ENCODE measurements around the gene SNED1.

SNED1 gene

DNA sequence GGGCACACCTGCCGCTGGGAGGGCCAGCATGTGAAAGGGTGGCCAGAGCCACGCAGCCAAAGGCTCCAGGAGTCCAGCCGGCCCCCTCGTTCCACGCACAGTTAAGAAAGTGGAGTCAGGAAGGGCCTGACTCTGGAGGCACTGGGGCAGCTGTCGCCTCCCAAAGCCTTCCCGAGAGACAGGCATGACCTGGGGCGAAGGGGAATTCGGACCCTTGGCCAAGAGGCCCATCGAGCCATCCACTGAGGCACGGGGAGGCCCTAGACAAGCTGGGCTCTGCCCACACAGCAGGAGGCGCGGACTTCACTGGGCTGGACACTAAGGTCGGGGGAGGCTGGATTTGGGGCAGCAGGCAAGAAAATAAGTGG lies 38.5 kb upstream of the SNED1 start:
- in situ Hi-C loops (cut with MboI; ENCODE audit: low sequenced_read_pairs) = no loop called here

DNA sequence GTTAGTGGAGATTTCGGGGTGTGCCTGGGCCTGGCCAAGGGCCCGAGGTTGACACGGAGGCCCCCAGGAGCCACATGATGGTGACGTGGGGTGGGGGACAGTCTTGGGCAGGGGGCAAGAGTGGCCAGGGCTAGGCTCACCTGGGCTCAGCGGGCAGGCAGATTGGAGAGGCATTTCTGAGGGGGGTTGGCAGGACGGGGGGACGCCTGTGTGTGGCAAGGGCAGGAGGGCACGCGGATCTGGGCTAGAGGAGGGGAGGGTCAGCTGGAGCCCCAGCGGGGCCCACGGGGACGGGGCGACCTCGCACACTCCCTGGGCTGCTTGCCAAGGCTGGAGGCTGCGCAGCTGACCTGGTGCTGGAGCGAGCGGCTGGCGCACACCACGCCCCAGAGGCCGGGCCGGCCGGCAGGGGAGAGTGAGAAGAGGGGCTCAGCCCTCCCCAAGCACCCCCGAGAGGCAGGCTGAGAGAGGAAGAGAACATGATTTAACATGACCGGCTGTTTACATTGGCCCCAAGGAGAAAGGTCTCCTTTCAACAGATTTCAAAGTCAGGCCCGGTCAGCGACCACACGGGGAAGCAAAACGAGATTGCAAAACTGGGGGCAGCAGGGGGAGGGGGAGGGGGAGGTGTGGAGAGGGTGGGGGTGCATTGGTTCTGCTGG lies 38.0 kb upstream of the SNED1 start:
- in situ Hi-C loops (cut with MboI; ENCODE audit: low sequenced_read_pairs) = no loop called here

DNA sequence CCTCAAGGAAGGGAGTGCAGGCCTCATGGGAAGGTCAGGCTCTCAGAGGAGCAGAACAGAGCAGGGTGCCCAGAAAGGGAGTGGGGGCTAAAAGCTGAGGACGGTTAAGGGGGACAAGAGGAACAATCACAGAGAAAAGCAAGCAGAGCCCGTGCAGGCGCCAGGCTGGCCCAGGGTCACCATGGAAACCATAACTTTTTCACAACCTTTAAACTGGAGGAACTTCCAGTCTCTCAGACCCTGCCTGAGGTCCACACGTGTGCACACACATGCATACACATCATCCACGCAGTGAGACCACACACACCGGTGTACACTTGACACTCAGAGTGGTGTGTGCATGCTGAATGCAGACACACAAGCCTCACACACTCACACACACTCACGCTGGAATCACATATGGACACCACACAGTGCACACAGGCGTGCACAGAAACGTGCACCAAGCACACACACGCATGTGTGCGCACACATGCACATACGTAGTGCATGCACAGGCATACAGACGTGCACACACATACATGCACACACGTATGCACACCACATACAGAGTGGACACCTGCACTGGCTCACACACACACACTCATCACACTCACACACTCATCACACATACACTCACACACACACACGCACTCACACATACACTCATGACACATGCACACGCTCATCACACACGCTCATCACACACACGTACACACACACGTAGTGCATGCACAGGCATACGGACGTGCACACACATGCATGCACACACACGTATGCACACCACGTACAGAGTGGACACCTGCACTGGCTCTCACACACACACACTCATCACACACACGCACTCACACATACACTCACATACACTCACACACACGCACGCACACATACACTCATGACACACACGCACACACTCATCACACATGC lies 37.2 kb upstream of the SNED1 start:
- in situ Hi-C loops (cut with MboI; ENCODE audit: low sequenced_read_pairs) = no loop called here

DNA sequence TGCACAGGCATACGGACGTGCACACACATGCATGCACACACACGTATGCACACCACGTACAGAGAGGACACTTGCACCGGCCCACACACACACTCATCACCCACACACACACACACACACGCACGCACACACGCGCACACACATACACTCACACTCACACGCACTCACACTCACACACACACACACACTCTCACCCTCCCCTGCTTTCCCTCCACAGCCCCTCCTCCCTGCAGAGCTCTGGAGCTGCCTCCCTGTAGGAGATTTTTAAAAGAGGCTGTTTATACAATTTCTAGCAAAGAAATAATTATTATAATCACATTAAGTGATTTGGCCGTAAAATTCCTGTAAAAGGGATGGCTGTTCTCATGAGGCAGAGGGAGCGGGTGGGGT lies 36.5 kb upstream of the SNED1 start:
- in situ Hi-C loops (cut with MboI; ENCODE audit: low sequenced_read_pairs) = no loop called here

DNA sequence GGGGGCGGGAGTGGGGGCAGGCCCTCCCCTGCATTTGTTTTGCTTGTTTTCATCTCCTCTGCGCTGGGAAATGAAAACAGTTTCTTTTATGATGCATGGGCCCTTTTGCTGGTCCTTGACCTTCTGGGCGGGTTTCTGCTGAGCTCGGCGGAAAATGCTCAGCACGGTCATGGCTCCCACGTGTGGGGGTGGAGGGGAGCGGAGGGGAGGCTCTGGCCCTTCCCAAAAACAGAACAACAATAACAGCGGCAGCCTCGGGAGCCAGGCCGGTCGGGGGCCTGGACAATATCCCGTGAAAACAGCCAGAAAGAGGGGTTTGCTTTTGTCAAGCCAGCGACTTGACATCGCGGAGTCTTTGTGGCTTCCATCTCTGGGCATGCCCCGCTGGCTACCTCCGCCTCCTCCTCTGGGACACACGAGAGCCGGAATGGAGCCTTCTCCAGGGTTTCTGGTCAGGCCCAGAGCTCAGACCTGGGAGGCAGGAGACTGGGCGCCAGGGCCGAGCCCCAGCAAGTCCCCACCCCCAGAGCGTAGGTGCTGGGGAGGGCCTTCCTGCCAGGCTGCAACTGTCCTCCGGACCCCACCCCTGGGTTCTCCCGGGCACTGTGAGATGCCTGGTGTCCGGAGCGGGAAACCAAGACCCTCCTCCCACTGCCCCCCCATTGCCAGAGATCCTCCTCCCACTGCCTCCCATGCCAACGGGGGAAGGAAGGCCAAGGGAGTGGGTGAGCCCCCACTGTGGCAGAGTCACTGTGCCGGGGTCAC lies 35.9 kb upstream of the SNED1 start:
- in situ Hi-C loops (cut with MboI; ENCODE audit: low sequenced_read_pairs) = no loop called here

DNA sequence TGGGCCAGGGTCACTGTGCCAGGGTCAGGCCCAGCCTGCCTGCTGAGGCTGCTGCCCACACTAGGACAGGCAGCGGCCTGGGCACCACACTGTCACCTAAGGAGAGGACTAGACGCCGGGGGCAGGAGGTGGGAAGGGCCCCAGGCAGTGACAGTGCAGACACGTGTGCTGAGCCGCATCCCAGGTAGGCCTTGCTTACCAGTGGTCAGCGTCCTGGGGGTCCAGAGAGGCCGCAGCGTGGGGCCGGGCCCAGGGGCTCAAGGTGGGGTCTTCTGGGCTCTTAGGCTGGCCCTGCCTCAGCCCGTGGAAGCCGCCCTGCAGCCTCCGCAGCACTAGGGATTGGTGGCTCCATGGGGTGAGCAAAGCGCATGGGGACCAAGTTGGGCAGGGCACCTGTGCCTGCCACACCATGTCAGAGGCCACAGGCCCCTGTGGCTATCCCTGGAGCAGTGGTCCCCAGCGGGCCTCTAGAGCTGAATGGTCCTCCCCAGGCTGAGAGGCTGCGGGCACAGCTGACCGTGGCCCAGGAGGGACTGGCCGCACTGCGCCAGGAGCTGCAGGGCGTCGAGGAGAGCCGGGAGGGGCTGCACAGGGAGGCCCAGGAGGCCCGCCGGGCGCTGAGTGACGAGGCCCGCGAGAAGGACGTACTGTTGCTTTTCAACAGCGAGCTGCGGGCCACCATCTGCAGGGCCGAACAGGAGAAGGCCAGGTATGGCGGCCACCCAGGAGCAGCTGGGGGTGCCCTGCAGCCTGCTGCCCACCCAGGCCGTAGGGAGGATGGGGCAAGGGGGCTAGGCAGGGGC lies 35.2 kb upstream of the SNED1 start:
- in situ Hi-C loops (cut with MboI; ENCODE audit: low sequenced_read_pairs) = no loop called here

DNA sequence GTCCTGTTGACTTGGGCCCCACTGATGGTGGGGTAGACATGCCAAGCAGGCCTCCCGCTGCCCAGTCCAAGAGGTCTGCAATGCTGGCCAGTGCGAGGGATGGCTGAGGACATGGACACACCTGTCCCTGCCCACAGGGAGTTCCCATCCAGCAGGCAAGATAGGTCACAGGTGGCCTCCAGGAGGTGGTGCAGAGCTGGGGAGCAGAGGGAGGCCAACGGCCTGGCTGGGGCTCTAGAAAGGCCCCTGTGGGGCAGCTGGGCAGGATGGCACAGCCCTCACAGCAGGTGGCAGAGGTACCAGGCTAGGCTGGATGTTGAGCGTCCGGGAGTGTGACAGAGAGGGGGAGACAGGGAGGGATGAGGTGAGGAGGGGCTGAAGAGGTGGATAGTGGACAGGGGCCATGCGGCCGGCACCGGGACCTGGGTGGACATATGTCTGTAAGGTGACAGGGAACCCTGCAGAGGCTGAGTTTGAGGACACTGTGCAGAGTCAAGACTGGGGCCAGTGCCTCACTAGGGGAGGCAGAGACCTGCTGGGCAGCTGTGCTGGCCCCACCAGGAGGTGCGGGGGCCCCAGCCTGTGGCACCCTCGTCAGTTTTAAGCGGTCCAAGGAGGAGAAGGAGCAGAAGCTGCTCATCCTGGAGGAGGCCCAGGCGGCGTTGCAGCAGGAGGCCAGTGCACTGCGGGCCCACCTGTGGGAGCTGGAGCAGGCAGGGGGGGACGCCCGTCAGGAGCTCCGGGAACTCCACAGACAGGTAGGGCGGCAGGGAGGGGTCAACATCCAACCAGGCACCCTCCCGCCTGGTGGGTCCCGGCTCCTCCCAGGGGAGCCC lies 34.3 kb upstream of the SNED1 start:
- in situ Hi-C loops (cut with MboI; ENCODE audit: low sequenced_read_pairs) = no loop called here

DNA sequence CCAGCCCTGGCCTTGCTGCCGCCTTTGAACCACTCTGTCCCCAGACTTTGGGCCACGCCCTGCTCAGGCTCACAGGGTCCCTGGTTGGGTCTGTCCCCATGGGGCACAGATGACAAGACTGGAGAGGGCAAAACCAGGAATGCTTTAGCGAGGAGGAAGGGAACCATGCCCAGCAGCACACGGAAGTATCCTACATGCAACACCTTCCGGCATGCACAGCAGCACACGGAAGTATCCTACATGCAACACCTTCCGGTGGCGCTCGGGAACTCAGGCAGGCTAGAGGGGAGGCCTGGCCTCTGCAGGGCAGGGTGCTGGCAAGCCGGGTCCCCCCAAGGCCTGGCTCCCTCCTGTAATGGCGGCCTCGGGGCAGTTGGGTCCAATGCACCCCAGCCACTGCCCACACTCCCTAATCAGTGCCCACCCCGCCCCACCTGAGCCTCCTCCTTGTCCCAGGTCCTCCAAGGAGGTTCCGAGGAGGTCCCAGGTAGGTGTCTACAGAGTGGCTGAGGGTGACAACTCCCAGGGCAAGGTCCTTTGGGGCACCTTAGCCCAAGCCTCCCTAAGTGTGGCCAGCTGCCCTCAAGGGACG lies 33.6 kb upstream of the SNED1 start:
- in situ Hi-C loops (cut with MboI; ENCODE audit: low sequenced_read_pairs) = no loop called here

DNA sequence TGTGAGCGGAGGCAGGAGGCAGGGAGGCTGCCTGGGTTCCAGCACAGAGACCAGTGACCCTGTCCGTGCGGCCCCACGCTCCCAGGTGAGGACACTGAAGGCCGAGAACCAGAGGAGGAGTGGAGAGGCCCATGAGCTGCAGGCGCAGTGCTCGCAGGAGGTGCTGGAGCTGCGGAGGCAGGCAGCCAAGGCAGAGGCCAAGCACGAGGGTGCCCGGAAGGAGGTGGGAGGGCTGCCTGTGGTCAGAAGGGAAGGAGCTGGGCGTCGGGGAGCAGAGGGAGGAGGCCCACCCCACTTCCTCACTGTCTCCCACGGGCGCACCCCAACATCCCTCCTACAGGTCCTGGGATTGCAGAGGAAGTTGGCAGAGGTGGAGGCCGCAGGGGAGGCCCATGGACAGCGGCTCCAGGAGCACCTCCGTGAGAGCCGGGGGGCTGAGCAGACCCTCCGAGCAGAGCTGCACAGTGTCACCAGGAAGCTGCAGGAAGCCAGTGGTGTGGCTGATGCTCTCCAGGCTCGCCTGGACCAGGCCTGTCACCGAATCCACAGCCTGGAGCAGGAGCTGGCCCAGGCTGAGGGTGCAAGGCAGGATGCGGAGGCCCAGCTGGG lies 33.0 kb upstream of the SNED1 start:
- in situ Hi-C loops (cut with MboI; ENCODE audit: low sequenced_read_pairs) = no loop called here

DNA sequence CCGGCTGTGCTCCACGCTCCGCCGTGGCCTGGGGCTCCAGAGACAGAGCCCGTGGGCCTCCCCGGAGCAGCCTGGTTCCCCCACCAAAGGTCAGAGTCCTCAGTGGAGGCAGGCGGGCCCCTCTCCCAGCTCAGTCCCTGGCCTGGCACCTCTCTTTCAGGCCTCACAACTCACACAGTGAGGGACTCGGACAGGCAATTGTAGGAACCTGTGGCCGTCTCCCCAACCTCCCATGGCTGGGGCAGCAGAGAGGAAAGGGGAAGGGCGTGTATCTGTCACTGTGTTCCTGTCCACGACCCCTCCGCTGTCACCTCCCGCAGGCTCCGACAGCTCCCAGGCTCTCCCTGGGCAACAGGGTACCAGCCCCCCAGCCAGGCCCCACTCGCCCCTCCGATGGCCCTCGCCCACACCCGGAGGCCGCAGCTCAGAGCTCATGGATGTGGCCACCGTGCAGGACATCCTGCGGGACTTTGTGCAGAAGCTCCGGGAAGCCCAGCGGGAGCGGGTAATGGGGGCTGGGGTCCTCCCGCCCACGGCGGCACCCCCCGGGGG lies 32.4 kb upstream of the SNED1 start:
- in situ Hi-C loops (cut with MboI; ENCODE audit: low sequenced_read_pairs) = no loop called here

DNA sequence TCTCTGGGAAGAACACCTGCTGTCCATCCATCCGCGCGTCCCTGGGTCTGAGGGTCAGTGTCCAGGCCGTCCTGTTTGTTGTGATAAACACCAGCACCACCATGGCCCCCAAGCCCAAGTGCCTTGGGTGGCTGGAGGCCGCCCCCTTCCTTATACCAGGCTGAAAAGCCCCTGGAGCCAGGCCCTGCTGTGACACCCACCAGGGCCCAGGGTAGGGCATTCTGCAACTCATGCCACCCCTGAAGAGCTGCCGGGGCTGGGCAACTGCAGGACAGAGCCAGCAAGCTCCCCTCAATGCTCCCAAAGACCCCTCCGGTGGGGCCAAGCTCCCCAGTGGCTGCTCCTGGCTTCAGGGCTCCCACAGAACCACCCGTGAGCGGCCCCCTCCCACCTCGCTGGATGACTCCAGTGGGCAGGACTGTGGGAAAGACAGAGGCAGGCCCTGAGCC lies 31.9 kb upstream of the SNED1 start:
- in situ Hi-C loops (cut with MboI; ENCODE audit: low sequenced_read_pairs) = no loop called here

DNA sequence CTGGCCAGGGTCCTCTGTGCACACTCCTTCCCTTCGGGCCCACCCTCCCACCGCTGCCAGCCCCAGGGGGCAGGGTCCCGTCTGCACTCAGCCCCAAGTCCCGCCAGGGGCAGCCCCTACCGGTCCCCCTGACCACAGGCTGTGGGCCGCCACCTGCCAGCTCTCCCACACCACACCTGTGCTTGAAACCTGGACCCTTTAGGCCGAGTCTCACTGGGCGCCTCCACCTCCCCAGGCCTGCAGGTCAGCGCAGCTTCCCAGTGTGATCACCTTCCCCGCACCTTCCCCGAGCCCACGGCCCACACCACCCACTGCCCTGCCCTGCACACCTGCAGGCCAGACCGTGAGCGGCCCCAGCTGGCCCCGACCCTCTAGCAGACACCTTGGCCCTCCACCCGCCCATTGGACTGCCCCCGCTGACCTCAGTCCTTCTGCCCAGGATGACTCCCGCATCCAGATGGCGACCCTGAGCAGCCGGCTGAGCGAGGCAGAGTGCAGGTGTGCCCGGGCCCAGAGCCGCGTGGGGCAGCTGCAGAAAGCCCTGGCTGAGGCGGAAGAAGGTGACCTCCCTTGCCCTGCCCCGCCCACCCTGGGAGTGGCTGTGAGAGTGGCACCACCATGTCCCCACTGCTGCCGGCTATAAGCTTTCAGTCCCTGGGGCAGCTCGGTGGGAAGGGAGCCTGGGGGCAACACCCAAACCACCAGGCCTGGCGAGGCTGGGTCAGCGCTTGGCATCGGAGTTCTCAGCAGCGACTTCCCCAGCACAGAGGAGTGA lies 31.3 kb upstream of the SNED1 start:
- in situ Hi-C loops (cut with MboI; ENCODE audit: low sequenced_read_pairs) = no loop called here

DNA sequence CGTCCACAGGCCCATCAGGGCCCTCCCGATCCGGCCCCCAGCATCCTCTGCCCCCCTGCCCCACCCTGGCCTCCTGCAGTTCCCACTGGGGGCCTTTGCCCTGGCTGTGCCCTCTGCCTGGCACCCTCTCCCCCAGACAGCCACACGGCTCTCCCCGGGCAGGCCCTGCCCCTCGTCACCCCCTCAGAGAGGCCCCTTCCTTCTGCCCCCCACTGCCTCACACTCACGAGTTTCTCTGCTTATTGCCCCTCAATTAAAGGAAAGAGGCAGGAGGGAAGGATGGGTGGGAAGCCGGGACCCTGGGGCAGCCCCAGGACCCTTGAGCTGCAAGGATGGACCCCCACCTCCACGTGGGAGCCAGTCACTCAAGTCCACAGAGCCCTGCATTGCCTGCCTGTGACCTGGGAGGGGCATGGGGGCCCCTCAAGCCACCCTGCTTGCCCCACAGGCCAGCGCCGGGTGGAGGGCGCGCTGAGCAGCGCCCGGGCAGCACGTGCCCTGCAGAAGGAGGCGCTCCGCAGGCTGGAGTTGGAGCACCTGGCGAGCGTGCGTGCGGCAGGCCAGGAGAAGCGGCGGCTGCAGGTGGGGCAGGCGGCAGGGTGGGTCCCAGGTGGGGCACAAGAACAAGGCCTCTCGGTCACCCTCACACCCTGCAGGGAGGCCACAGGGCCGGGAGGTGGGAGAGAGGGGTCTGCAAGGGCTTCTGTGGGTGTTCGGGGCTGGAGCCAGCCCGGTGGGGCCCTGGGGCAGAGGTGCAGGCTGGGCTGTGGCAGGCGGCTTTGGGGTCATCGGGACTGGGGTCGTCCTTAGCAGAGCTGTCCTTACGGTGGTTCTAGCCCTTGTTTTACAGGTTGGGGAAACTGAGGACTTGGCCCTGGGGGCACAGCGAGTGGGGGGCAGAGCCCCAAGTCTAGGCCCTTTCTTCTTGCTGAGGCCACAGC lies 30.5 kb upstream of the SNED1 start:
- in situ Hi-C loops (cut with MboI; ENCODE audit: low sequenced_read_pairs) = no loop called here

DNA sequence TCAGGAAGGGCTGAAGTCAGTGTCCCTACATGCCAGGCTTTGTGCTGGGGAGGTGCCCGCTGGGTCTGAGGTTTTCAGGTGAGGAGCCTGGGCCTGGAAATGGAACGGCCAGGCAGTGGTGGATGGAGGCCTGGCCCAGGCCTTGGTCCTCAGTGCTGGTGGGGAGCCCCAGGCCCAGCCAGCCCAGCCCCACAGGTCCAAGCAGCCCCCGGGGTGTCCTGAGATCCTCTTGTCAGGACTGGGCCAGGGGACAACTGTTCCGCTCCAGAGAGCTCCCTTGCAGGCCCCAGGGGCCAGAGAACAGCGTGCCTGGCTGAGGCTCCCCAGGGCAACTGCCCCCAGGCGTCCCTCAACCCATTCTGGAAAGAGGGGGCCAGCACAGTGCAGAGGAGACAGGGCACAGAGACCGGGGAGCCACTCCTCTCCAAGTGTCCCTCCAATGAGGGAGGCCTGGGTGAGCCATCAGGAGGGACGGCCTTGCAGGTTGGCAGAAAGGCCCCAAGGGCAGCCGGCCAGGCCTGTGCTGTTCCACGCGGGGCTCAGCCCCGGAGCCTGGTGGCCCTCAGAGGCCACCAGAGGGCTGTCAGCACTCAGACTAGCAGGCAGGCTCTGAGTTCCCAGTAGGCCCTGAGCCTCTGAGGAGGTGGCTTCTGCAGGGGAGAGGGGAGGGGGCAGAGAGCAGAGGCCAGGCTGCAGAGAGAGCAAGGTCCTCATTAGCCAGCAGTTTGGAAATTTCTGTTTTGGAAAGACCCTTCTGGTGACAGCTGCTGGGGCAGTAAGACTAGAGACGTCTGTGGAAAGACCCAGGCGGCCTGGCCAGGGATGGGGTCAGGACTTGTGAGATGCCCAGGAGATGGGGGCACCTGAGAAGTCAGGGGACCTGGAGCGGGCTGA lies 29.4 kb upstream of the SNED1 start:
- in situ Hi-C loops (cut with MboI; ENCODE audit: low sequenced_read_pairs) = no loop called here

DNA sequence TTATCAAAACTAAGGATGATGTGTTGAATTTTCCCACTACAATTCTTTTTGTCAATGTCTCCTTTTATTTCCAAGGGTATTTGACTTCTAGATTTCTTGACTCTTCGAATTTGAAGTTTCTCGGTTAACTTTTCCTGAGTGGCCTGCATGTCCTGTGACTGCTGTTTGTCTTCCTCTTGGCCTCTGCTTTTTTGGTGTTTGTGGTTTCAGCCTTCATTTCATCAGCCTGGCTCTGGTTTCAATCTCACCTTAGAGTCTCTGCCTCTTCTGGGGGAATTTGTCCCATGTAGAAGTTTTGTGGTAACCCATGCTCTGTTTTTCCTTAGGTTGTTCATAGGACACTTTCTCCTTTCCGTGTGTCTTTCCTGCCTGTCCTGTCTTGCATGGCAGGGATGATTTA lies 28.3 kb upstream of the SNED1 start:
- in situ Hi-C loops (cut with MboI; ENCODE audit: low sequenced_read_pairs) = no loop called here

DNA sequence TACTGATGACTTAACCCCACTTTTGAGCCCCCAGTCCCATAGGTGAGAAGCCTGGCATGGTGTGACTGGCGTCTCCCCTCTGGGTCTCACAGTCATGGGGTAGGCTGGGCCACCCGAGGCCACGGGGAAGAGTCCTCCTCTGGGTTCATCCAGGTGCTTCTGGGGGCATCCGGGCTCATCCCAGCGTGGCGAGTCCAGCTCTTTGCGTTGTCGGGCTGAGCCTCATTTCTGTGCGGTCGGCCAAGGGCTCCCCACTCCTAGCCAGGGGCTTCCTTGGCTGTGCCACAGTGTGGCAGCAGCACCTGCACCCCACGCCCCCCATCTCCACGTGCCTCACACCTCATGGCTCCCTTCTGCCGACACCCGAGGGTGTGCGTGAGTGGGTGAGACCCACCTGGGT lies 27.6 kb upstream of the SNED1 start:
- in situ Hi-C loops (cut with MboI; ENCODE audit: low sequenced_read_pairs) = no loop called here
